ENCODE measurements around the gene UPF3A.

- no peak for TF ChIP-seq RFX5 (IDR thresholded peaks at IDR 0.05)
- TF ChIP-seq, protein P1, sequence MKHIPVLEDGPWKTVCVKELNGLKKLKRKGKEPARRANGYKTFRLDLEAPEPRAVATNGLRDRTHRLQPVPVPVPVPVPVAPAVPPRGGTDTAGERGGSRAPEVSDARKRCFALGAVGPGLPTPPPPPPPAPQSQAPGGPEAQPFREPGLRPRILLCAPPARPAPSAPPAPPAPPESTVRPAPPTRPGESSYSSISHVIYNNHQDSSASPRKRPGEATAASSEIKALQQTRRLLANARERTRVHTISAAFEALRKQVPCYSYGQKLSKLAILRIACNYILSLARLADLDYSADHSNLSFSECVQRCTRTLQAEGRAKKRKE (CRISPR knock-in tag; IDR thresholded peaks at IDR 0.05; ENCODE audit: low read depth) = no peak
These were observed 44.3 kb downstream of the UPF3A start for GRCh38 chr13:114325729-114326128.

All from A549 (cell line).